Activated naive CD4-positive, alpha-beta T cell treated with anti-CD3 and anti-CD28 coated beads, Interleukin-2, amount 50 U/mL, for 16 hours (primary cell): ENCODE measurements around the gene SEMA3F.
"Not testable (repeated sequence)": the region's sequence is repeated elsewhere in the genome, so short reads cannot be mapped to it uniquely, and the experiment has no call there.

Source experiments
- DNase-seq: peaks from one replicate; pipeline ENCODE4 v3.0.0-alpha.2; 2020

SEMA3F gene

GRCh38 chr3:50195501-50196252 lies 40.6 kb downstream of the SEMA3F start:
- no peak for DNase-seq

- DNase-seq = no peak
Observed at GRCh38 chr3:50196253-50196801, 41.2 kb downstream of the SEMA3F start.

GRCh38 chr3:50201573-50202315 lies 46.6 kb downstream of the SEMA3F start:
- DNase-seq = no peak

- no peak for DNase-seq
Observed at GRCh38 chr3:50202353-50203112, 47.4 kb downstream of the SEMA3F start.

- no peak for DNase-seq
Observed at GRCh38 chr3:50203113-50203808, 48.1 kb downstream of the SEMA3F start.

GRCh38 chr3:50203809-50204803 lies 49.0 kb downstream of the SEMA3F start:
- DNase-seq = no peak

GRCh38 chr3:50204804-50205412 lies 49.8 kb downstream of the SEMA3F start, which contains the start of gene SLC38A3:
Gene SLC38A3, plus strand, starts transcription at chr3:50205271. Its CDS starts 8,929 bp downstream, at chr3:50214200.
- DNase-seq = peak; percentile 34

GRCh38 chr3:50205413-50206276 lies 50.5 kb downstream of the SEMA3F start:
- DNase-seq = peak; percentile 52

GRCh38 chr3:50207359-50208042 lies 52.4 kb downstream of the SEMA3F start:
- no peak for DNase-seq

- no peak for DNase-seq
Observed at GRCh38 chr3:50208677-50209344, 53.7 kb downstream of the SEMA3F start.

- DNase-seq = no peak
Observed at GRCh38 chr3:50210176-50210509, 55.0 kb downstream of the SEMA3F start.

- DNase-seq = no peak
Observed at GRCh38 chr3:50210510-50211367, 55.6 kb downstream of the SEMA3F start.

- not testable (repeated sequence) for DNase-seq
Observed at GRCh38 chr3:50211368-50211717, 56.2 kb downstream of the SEMA3F start.

GRCh38 chr3:50211930-50212329 lies 56.8 kb downstream of the SEMA3F start:
- DNase-seq = no peak

- no peak for DNase-seq
Observed at GRCh38 chr3:50212502-50212901, 57.4 kb downstream of the SEMA3F start.

GRCh38 chr3:50212971-50213370 lies 57.8 kb downstream of the SEMA3F start:
- no peak for DNase-seq

GRCh38 chr3:50213373-50213772 lies 58.2 kb downstream of the SEMA3F start:
- DNase-seq = no peak

- DNase-seq = no peak
Observed at GRCh38 chr3:50214824-50215223, 59.7 kb downstream of the SEMA3F start.
